Measurements from ENCODE around the gene NCAM1.

DNA sequence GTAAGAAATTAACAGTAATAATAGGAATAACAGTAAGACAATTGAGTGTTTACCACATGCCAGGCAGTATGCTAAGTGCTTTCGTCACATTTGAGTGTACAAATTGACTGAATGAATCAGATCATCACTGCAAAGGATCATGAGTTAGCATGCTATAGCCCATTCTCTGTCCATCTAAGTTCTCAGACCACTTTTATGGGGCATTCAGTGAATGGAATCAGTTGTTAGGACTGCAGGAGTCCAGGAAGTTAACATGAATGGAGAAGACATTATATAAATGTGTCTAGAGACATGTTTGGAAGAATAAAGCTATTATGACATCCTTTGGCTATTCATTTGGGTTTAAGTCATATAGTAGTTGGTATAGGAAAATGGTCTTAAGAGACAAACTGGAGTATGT is 59.9 kb downstream of the NCAM1 start:
- TF ChIP-seq, protein P1, sequence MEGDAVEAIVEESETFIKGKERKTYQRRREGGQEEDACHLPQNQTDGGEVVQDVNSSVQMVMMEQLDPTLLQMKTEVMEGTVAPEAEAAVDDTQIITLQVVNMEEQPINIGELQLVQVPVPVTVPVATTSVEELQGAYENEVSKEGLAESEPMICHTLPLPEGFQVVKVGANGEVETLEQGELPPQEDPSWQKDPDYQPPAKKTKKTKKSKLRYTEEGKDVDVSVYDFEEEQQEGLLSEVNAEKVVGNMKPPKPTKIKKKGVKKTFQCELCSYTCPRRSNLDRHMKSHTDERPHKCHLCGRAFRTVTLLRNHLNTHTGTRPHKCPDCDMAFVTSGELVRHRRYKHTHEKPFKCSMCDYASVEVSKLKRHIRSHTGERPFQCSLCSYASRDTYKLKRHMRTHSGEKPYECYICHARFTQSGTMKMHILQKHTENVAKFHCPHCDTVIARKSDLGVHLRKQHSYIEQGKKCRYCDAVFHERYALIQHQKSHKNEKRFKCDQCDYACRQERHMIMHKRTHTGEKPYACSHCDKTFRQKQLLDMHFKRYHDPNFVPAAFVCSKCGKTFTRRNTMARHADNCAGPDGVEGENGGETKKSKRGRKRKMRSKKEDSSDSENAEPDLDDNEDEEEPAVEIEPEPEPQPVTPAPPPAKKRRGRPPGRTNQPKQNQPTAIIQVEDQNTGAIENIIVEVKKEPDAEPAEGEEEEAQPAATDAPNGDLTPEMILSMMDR (IDR thresholded peaks at IDR 0.05; ENCODE audit: extremely low read depth in 1 of 2, insufficient read depth in 1 of 2, low read depth in 1 of 2, low read length in 2 of 2): no peak
- no peak for TF ChIP-seq POLR2AphosphoS5 (IDR thresholded peaks at IDR 0.05; ENCODE audit: insufficient read depth, low read depth, low read length)
- TF ChIP-seq, protein P2, sequence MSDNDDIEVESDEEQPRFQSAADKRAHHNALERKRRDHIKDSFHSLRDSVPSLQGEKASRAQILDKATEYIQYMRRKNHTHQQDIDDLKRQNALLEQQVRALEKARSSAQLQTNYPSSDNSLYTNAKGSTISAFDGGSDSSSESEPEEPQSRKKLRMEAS (IDR thresholded peaks at IDR 0.05; ENCODE audit: insufficient read depth, insufficient read length): no peak

All from endothelial cell of umbilical vein (primary cell).